ENCODE data around the gene XYLT2.
"Not testable (repeated sequence)": the region's sequence is repeated elsewhere in the genome, so short reads cannot be mapped to it uniquely, and the experiment has no call there.

XYLT2 gene

DNA sequence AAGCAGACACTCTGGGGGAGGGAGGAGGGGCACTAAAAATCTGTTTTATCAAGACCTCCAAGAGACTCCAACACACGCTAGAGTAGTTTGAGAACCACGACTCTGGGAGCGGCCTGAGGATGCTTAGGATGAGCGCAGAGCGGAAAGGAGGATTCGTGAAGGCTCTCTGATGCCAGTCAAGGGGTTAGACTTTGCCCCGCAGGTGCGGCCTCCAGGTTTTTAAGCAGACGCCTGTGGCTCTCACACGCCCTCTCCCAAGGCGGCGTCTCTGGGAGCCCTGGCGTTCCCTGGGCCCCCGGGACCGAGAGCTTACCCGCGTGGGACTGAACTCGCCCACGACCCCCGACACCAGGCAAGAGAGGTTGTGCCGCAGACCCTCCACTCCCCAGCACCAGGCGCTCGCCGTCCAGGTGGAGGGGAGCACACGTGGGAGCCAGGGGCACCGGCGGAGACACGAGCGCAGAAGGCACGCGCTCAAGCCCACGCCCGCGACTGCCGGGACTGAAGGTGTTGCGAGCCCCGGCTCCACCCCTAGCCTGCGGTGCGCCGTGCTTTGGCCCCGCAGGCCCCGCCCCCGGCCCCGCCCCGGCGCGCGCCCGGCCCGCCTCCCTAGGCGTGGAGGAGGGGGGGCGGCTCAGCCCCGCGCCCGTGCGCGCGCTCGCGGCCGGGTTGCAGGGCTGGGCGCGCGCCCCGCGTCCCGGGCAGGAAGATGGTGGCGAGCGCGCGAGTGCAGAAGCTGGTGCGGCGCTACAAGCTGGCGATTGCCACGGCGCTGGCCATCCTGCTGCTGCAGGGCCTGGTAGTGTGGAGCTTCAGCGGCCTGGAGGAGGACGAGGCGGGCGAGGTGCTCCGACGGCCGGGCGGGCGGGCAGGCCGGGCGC lies at the start of gene XYLT2:
Gene XYLT2, plus strand, starts transcription at position 695 of the 881 bp plus-strand sequence. Its CDS starts 15 bp downstream, at position 710.
- DNase-seq (ENCODE audit: low read depth): peak; percentile 75

DNA sequence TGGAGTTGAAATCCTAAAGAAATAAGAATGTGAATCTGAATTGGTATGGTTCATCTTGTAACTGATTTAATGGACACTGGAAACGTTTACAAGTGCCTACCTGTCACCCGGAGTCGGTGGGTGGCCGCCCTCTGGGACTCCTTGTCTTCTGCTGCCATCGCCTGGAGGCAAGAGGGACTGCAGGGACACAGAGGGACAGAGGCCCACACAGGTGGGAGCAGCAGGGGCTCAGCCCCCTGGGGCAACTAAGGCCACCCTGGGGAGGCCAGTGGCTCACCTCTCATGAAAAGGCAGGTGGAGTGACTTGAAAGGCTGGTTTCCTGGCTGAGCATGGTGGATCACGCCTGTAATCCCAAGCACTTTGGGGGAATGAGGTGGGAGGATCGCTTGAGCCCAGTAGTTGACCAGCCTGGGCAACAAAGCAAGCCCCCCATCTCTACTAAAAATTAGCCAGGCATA lies 48.5 kb upstream of the XYLT2 start:
- peak; percentile 68 for DNase-seq (ENCODE audit: low read depth)

DNA sequence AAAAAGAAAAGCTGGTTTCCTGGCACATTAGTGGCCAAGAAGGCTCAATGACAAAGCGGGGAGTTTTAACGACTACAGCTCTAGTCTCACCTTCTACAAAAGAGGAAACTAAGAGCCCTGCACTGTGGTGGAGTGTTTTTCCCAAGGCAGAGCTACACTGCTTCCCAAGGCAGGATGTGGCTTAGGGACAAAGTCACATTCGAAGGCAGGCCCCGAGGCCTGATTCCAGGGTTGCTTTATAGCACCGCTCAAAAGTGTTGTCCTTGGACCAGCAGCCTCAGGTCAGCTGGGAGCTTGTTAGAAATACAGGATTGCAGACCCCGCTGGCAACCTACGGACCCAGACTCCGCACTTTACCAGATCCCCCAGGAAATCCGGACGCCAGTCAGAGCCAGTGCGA lies 47.9 kb upstream of the XYLT2 start:
- no peak for DNase-seq (ENCODE audit: low read depth)

DNA sequence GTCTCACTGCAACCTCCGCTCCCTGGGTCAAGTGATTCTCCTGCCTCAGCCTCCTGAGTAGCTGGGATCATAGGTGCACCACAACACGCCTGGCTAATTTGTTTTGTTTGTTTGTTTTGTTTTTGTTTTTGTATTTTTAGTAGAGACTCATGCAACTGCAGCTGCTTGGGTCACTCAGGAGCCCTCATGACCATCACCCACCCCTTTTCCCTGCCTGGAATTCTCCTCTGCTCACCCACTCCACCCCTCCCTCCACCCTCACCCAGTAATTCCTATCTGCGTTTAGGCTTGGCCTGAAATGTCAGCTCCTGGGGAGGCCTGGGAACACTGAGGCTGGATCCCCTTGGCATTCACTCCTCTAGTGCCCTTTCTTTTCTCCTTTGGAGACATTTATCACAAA lies 46.1 kb upstream of the XYLT2 start:
- DNase-seq (ENCODE audit: low read depth): no peak

DNA sequence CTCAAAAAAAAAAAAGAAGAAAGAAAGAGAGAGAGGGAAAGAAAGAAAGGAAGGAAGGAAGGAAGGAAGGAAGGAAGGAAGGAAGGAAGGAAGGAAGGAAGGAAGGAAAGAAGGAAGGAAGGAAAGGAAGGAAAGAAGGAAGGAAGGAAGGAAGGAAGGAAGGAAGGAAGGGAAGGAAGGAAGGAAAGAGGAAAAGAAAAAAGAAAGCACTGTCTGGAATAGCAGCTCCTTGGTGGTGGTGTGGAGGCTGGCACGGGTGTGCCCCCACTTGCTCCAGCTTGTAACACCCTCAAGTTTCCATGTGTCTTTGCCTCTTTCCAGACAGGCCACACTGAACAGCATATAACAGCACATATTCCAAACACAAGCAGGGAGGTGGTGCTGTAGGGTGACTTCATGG lies 45.1 kb upstream of the XYLT2 start:
- not testable (repeated sequence) for DNase-seq (ENCODE audit: low read depth)

DNA sequence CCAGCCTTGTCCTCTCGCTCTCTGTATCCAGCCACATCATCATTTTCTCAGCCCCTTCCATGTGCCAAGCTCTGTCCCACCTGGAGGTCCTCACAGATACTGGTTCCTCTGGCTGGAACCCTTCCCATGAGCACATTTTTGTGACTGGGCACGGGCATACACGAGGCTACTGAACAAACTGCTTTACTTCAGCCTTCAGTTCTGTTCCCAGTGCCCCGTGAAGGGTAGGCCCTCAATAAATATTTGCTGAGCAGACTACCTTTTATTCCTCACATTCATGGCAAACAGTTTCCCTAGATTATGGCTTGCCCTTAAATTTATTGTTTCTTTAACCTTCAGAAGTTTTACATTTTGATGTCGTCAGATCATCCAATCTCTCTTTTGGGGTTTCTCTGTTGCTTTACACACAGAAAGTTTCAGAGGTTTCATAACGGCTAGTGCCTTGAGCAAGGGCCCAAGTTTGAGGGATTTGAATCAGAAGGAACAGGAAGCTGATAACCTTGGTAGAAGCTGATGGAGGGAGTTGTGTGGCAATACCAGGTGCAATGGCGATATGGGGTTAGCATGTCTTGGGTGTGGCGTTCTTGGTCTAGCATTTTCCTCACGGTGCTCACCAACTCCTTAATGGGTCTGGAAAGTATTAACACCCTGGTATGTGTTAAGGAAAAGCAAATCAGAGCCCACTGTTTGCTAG lies 43.9 kb upstream of the XYLT2 start:
- DNase-seq (ENCODE audit: low read depth): no peak

DNA sequence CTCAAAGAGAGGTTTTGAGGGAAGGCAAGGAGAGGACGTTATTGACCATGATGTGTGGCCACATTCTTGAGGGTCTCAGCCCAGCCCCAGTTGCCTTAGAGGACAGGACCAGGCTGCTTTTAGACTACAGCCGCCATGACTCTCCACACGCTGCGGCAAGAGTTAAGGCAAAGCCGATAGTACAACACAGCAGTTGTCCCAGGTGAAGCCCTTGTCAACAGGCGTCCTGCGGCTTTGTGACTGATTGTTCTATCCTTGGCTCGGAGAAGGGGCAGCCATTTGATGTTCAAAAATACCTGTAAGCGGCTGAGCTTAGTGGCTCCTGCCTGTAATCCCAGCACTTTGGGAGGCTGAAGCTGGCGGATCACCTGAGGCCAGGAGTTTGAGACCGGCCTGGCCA lies 42.9 kb upstream of the XYLT2 start:
- no peak for DNase-seq (ENCODE audit: low read depth)

DNA sequence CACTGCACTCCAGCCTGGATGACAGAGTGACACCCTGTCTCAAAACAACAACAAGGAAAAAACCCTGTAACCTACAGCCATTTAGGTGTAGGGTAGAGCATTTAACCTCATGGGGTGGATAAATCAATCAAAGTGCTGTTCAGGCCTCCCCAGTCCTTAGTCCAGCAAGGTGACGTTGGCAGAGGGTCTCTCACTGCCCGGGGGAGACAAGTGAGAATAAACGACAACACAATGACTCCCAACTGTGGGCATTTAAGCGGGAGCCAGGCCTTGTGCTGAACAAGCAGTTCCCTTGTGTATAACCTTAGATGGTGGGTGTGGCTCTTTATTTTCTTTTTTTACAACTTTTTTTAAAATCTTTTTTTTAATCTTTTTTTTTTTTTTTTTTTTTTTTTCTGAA lies 42.3 kb upstream of the XYLT2 start:
- no peak for DNase-seq (ENCODE audit: low read depth)

DNA sequence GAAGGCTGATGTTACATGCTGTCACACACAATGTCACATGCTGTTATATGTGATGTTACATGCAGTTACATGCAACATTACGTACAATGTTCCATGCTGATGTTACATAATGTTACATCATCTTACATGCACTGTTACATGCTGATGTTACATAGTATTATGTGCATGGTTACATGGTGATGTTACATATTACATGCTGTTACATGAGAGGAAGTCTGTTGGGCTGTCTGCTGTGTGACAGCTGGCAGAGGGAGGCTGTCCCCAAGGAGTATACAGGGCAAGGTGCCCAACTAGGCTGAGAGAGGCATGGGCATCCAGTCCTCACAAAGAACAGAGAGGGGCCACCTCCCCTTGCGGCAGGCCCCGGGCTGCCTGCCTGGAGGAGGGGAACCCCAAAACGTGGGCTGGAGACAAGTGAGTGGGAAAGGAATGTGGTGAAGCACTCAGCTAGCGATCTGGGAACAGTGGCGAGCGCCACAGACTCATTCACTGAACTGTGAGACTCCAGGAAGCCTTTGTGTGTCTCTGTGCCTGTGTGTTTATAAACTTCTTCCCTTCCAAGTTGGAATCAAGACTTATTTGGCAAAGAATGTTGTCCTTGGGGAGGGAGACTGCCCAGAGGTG lies 41.0 kb upstream of the XYLT2 start:
- DNase-seq (ENCODE audit: low read depth): no peak

DNA sequence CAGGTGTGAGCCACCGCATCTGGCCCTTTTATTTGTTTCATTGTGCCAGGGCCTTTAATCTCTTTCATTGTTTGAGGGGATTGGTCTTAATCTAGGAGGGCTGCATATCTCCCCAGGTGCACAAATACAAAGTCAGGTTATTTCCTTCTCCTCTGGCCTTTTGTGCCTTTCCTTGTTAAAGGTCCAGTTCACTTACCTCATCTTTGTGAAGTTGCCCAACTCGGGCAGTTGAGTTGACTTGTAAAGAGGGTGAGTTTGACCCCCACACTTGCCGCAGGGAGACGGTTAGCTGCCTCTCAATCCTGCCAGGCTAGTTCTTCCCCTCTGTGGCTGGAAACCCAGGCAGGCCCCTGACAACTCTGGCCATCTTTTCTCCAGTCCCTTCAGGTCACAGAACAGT lies 38.3 kb upstream of the XYLT2 start:
- DNase-seq (ENCODE audit: low read depth): no peak

DNA sequence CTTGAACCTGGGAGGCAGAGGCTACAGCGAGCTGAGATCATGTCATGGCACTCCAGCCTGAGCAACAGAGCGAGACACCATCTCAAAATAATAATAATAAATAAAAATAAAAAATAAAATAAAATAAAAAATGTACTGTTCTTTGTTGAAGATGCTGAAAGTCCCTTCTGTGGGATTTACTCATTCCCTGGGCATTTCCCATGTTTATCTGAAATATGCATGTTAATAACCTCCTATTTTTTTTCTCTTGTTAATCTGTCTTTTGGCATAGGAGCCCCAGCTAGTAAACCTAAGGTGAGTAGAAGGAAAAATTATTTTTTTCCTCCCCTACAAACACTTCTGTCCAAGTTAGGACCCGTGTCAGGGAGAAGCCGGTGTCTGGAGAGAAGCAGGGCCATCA lies 37.3 kb upstream of the XYLT2 start:
- DNase-seq (ENCODE audit: low read depth): no peak

DNA sequence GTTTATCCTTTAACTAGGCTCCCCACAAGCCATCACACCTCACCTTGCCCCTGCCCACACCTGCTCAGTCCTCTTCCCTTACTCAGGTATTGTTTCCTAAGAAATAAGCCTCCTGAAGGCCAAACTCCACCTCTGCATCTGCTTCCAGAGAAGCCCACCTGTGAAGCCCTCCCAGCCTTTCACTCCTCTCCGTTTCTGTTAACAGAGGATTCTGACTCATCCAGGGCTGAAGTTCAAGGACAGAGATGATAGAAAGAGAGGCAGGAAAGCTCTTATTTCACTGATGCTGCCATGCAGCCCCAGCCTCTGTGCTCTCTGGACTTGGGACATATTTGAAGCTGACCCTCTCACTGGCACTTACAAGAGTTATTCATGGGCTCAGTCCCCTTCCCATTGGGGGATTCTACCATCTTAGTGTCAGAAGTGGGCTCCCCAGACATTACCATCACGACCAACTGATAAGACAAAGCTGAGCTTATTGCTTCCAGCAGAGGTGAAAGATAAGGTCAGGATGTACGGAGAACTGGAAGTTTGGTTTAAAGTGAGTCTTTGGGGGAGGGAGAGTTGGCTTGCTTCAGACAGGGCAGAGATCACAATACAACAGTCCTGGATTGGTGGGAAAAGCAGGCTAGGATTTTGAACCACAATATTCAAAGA lies 35.3 kb upstream of the XYLT2 start:
- no peak for DNase-seq (ENCODE audit: low read depth)

DNA sequence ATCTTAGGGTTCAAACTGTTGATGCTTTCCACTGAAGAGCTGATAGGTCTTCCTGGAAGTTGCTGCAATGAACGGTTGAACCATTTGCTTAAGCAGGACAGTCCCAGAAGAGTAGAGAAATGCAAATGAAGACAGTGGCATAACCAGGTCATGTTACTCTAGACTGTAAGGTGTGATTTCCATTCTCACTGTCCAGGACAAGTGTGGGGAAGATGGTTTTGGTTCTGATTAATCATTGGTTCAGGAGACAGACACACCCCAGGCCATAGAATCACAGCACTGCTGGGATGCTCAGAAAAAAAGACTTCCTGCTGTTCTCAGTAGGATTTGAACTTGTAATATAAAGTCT lies 34.8 kb upstream of the XYLT2 start:
- no peak for DNase-seq (ENCODE audit: low read depth)

DNA sequence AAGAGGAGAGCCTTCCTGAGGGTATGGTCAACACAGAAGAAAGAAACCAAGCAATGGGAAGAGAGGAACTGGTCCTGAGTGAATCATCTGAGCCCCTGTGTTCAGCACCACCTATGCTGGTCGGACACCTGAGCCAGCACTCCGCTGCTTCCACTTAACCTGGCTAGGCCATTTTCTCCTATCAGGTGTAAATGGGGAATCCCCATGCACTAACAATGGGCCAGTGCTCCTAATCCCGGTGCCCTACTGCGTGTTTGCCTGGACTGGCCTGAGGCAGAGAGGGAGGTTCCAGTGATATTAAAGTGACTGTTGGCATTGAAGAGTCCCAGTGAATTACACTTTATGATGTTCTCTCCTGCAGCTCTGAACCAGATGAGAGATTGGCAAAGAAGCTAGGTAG lies 34.4 kb upstream of the XYLT2 start:
- DNase-seq (ENCODE audit: low read depth): no peak

DNA sequence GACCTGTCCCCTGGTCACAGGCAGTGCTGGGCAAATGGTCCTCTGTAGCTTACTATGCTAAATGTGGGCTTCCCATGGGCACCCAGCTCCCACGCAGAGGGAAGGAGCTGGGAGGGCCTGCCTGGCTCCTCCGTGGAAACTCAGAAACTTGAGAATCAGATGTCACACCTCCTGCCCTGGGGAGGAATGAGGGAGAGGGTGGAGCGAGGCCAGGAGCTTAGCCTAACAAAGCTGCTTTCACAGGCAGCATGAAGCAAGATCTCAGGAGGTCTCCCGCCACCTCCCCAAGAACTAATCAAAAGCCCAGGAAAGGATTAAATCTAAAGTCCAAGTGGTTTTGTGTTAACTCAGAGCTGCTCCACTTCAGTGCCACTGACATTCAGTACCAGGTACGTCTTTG lies 33.6 kb upstream of the XYLT2 start:
- no peak for DNase-seq (ENCODE audit: low read depth)

DNA sequence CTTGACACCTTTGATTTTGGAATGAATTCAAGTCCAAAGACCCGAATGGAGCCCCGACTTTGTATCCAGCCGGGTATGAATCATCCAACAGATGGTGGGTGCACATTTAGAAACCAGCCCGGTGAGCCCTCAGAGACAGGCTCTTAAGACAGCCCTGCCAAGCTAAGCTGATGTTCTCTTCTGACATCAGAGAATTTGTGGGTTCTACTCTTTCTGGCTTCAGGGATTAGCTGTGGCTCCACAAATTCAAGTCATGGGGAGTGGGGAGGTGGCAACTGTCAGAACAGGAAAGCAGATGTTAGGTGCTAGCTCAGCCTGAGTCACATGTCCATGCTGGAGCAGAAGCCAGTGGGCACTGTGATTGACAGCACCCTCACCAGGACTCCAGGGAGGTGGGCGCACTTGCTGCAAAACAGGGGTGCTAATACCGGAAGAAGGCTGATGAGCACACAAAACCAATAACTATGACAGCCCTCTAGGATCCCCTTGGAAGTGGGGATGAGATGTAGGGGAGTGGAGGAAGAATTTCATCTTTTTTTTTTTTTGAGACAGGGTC lies 31.4 kb upstream of the XYLT2 start:
- no peak for DNase-seq (ENCODE audit: low read depth)

DNA sequence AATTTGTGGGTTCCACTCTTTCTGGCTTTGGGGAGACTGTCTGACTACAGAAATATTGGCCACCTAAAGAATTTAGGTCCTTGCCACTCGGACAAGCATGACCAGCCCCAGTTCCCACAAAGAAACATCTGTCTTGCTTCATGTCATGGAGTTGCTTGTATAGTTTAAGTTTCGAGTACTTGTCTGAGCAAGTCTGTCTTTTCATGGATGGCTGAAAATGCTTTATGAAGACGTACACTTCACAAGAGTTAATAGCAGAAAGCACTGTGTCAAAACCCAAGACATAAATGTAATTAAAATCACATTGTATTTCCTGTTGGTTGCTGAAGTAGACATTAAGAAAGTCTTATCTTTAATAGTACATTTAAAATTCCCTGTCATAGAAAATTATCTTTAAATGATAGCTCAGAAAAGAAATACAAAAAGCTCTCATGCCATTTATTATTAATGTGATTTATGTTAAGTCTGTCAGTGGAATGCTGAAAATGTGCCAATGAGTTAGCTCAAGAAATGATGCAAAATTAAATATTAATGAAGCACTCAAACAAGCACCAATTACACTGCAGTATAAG lies 29.8 kb upstream of the XYLT2 start:
- DNase-seq (ENCODE audit: low read depth): no peak

DNA sequence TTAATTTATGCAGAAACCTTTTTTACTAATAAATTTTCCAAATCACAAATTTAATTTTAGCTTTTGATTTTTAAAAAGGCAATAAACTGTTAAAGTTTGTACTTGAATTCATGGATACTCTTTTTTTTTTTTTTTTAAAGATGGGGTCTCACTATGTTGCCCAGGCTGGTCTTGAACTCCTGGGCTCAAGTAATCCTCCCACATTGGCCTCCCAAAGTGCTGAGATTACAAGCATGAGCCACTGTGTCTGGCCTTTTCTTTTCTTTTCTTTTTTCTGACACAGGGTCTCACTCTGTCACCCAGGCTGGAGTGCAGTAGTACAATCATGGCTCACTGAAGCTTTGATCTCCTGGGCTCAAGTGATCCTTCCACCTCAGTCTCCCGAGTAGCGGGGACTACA lies 29.3 kb upstream of the XYLT2 start:
- DNase-seq (ENCODE audit: low read depth): not testable (repeated sequence)

DNA sequence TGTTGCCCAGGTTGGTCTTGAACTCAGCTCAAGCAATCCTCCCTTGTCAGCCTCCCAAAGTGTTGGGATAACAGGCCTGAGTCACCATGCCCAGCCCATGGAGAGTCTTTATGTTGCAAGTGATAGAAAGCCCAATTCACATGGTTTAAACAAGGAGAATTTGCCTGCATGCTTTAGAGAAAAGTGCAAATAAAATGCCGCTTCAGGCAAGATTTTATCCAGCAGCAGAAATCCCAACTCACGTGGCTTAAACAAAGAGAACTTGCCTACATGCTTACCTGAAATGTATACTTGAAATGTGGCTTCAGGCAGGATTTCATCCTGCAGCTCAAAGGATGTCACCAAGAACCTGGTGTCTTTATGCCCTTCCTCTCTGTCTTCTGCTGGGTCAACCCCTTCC lies 28.8 kb upstream of the XYLT2 start:
- DNase-seq (ENCODE audit: low read depth): no peak

DNA sequence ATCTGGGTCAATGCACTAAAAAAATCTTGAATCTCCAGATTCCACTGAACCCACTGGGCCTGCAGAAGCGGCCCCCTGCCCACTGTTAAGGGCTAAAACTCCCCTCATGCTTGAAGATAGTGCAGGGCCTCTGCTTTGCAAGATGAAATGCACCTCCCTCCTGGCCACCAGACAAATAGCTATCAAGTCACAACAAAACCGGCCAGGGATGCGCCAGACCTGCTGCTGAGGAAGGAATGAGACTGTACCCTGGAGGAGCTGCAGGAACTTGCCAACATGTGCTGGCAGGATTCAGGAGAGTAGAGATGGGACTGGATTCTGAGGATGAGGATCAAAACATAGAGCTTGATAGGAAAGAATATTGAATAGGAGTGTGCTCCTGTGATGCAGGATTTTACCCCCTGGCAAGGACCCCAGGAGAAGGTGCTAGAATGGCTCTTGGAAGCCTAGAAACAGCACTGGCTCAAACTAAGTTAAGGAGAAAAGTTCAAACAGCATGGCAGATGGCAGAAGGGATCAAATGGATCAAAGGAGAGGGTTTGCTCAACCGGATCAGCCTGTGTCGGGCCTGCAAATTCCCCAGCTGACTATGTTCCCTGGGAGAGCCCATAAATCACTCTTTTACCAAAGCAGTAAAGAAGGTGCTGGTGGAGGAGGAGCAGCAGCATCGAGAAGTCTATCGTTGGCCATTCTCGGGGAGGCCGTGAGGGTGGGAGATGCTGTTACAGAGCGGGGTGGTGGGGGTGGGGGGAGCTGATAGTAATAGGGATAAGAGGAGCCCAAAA lies 27.2 kb upstream of the XYLT2 start:
- no peak for DNase-seq (ENCODE audit: low read depth)
